Left ventricle myocardium inferior (tissue), 1 donor: Measurements from ENCODE around the gene CCDC86. TPM values are rescaled to one million over a fixed set of nuclear protein-coding genes. Genes with fewer than 3 reads are reported as not detected.

Source experiments
- DNase-seq: peaks from one replicate; pipeline ENCODE4 v3.0.0-alpha.2; 2020
- H3K27ac ChIP-seq: fragments of 200-600 bp; replicated peaks from 2 replicates; pipeline ENCODE4 v1.8.0; 2021
- H3K27me3 ChIP-seq: fragments of 200-600 bp; 2 replicates; pipeline ENCODE4 v1.8.0; 2021; ENCODE audit warnings: low read depth
- H3K36me3 ChIP-seq: fragments of 200-600 bp; 2 replicates; pipeline ENCODE4 v1.8.0; 2021
- H3K4me1 ChIP-seq: fragments of 200-600 bp; 2 replicates; pipeline ENCODE4 v1.8.0; 2021
- H3K4me3 ChIP-seq: fragments of 200-600 bp; 2 replicates; pipeline ENCODE4 v1.8.0; 2021; ENCODE audit warnings: mild to moderate bottlenecking, moderate library complexity
- H3K9me3 ChIP-seq: fragments of 200-600 bp; replicated peaks from 2 replicates; pipeline ENCODE4 v1.8.0; 2021
- intact Hi-C: fragments of 100-400 bp; cut with micrococcal nuclease; formaldehyde crosslinking; loops from one replicate; pipeline ENCODE4 v1.11.0; 2022
- total RNA-seq: library from RNA; stranded (reverse); fragmentation: NEBNext Ultra II Directional; extraction: Animal tissue kit (Norgen Biotek cat#: 25700); gene quantifications from one replicate; pipeline ENCODE4 v1.2.1, GENCODE V29; 2021
- TF ChIP-seq, protein P1 (sequence below): fragments of 200-600 bp; IDR thresholded peaks from 2 replicates; pipeline ENCODE4 v1.8.0; 2021; ENCODE audit warnings: antibody characterized with exemption, mild to moderate bottlenecking, borderline replicate concordance
- donor health status: DM: no; HTN: yes; CAD: no; lungs with severe emphysema.

Gene CCDC86
- total RNA-seq, 1 donor from 2014 or later = 9.3 TPM

DNA sequence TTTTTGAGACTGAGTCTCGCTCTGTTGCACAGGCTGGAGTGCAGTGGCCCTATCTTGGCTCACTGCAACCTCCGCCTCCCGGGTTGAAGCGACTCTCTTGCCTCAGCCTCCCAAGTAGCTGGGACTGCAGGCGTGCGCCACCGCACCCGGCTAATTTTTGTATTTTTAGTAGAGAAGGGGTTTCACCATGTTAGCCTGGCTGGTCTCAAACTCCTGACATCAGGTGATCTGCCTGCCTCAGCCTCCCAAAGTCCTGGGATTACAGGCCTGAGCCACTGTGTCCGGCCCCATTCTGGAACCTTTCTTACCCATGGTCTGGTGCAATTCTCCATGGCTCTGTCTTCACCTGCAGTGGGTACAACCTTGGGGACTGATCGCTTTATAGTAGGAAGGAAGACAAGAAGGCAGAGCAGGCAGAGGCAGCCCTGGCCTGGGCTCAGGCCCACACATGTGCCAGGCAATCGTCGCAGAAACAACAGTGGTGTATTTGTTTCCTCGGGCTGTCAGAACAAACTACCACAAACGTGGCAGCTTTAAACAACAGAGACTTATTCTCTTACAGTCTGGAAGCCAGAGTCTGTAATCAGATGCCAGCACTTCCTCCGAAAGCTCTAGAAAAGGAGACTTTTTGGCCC is 17.8 kb downstream of the CCDC86 start:
- intact Hi-C loops = no loop called here
- no peak for DNase-seq
- Histone ChIP-seq H3K4me3 (no peak overlapping the region), H3K4me1 (no peaks in the 10 kb centered on the region), H3K9me3 (no peaks in the 10 kb centered on the region), H3K36me3 (no peaks in the 10 kb centered on the region), H3K27ac (no peak overlapping the region), H3K27me3 (peaks cover 3% of the 10 kb centered on the region)
- TF ChIP-seq, protein P1, sequence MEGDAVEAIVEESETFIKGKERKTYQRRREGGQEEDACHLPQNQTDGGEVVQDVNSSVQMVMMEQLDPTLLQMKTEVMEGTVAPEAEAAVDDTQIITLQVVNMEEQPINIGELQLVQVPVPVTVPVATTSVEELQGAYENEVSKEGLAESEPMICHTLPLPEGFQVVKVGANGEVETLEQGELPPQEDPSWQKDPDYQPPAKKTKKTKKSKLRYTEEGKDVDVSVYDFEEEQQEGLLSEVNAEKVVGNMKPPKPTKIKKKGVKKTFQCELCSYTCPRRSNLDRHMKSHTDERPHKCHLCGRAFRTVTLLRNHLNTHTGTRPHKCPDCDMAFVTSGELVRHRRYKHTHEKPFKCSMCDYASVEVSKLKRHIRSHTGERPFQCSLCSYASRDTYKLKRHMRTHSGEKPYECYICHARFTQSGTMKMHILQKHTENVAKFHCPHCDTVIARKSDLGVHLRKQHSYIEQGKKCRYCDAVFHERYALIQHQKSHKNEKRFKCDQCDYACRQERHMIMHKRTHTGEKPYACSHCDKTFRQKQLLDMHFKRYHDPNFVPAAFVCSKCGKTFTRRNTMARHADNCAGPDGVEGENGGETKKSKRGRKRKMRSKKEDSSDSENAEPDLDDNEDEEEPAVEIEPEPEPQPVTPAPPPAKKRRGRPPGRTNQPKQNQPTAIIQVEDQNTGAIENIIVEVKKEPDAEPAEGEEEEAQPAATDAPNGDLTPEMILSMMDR = no peak

DNA sequence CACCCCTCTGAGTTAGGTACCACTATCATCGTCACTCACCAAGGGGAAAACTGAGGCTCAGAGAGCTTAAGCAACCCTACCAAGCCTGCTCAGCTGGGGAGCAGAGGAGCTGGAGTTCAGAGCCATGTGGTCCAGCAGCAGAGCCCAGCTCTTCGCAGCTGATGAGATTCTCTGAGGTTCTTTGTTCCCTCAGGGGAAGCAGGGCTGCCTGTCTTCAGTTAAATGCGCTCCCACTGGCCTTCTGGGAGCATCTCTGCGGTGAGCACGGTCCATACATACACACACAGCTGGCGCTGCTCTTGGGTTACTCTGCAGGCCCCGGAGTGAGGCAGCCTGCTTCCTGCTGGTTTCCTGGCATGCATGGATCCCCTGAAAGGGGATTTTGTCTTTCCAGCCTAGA is 19.0 kb downstream of the CCDC86 start:
- Histone ChIP-seq H3K4me1 (no peaks in the 10 kb centered on the region), H3K36me3 (no peaks in the 10 kb centered on the region)
- TF ChIP-seq, protein P1 = no peak

DNA sequence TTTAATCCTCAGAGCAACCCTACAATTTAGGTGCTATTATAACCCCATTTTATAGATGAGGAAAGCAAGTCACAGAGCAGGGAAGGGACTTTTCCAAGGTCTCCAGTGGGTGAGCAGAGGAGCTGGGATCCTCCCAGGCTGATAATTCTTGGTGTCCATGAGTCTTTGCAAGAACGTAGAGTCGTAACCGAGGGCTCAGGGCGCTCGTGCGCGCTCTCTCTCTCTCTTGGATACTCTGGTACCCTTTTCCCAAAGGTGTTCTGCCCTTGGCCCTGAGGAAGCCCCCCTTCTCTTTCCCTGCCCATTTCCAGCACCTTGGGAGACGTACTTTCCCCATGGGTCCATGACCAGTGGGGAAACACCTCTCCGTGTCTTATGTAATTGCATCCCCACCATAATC is 20.3 kb downstream of the CCDC86 start:
- TF ChIP-seq, protein P1 = no peak
- H3K27ac ChIP-seq = no peak overlapping the region
- H3K4me1 ChIP-seq = no peaks in the 10 kb centered on the region
- intact Hi-C loops = no loop called here
- no peak overlapping the region for H3K4me3 ChIP-seq
- H3K9me3 ChIP-seq = no peaks in the 10 kb centered on the region
- H3K36me3 ChIP-seq = no peaks in the 10 kb centered on the region
- H3K27me3 ChIP-seq = peaks cover 3% of the 10 kb centered on the region
- no peak for DNase-seq

More for the DNA sequence above, 19.0 kb downstream of the CCDC86 start:
- Histone ChIP-seq H3K27ac (no peak overlapping the region), H3K27me3 (peaks cover 3% of the 10 kb centered on the region), H3K4me3 (no peak overlapping the region), H3K9me3 (no peaks in the 10 kb centered on the region)
- intact Hi-C loops = no loop called here
- DNase-seq = no peak

DNA sequence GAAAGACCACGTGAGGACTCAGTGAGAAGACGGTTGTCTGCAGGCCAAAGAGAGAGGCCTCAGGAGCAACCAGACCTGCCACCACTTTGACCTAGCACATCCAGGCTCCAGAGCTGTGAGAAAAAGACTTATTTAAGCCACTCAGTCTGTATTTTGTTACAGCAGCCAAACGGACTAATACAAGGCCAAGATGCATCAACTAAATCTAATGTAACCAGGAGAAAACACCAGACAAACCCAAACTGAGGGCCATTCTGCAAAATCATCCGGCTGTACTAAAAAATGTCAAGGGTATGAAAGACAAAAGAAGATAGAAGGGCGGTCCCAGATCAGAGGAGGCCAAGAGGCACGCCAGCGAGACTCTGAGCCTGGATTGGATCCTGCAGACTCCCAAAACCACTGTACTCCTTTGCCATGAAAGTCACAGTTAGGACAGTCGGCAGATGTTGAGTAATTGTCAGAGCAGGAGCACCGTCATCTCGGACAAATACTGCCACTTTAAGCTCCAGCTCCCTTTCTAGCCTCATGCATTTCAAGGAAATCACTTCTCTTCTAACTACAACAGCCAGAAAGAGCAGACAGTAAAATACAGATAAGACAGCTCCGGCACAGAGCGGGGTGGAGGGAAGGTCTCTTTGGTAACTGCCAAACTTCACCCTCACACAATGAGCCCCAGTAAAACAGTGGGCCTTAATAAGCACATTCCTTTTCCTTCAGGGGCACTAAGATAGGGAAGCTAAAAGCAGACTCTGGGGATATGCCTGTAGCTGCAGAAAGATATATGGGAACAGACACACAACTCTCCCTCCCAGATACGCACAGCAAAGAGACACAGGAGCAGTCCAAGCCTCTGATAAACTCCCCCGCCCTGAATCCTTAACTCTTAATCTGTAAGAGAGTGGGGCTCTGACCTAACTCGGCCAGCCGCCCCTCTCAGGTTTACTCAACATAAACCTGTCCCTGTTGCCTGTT is 21.9 kb downstream of the CCDC86 start:
- Histone ChIP-seq H3K9me3 (no peaks in the 10 kb centered on the region), H3K36me3 (no peaks in the 10 kb centered on the region), H3K4me3 (no peak overlapping the region), H3K4me1 (no peaks in the 10 kb centered on the region), H3K27ac (no peak overlapping the region), H3K27me3 (peaks cover 3% of the 10 kb centered on the region)
- intact Hi-C loops = no loop called here
- no peak for DNase-seq
- TF ChIP-seq, protein P1 = no peak

DNA sequence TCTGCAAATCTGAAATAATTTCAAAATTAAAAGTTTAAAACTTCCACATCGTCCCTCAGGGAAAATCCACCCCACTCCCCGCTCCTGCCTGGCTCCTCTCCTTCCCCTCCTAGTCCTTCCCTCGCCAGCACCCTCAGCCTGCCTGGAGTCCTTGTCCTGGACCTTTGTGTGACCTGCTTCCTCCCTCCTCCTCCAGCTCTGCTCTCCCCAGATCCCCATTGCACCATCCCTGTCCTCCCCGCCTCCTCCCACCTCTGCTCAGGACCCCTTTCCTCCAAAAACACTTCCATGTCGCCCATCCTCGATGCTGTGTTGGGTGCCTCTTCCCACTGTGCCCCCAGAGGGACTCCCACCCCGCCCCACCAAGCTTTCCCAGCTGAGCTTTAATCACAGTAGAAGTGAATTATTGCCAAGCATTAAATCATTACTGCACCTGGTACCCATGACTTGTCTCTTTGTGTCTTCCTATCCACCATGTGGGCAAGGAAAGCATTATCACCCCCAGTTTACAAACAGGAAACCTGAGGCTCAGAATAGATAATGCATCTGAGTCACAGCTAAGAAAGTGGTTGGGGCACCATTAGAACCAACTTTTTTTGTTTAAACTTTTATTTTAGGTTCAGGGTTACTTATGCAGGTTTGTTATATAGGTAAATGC is 23.1 kb downstream of the CCDC86 start:
- no peaks in the 10 kb centered on the region for H3K9me3 ChIP-seq
- H3K4me1 ChIP-seq = peaks cover 10% of the 10 kb centered on the region
- TF ChIP-seq, protein P1 = no peak
- intact Hi-C loops = no loop called here
- no peaks in the 10 kb centered on the region for H3K36me3 ChIP-seq
- DNase-seq = no peak
- no peak overlapping the region for H3K27ac ChIP-seq
- H3K4me3 ChIP-seq = no peak overlapping the region
- H3K27me3 ChIP-seq = peaks cover 3% of the 10 kb centered on the region
